Activated T-cell treated with anti-CD3 and anti-CD28 coated beads, Interleukin-2, amount 50 U/mL, for 48 hours (primary cell): ENCODE measurements around the gene PURB.
"Not testable (repeated sequence)": the region's sequence is repeated elsewhere in the genome, so short reads cannot be mapped to it uniquely, and the experiment has no call there.

Source experiments
- DNase-seq, 2 experiments: peaks; one replicate each; pipeline ENCODE4 v3.0.0-alpha.2; 2020

The PURB gene

GRCh38 chr7:44849885-44850544 lies 35.3 kb downstream of the PURB start:
- no peak for DNase-seq

GRCh38 chr7:44849259-44849884 lies 36.0 kb downstream of the PURB start:
- no peak for DNase-seq

- peak; percentile 100 for DNase-seq
Measured at GRCh38 chr7:44847920-44848634, 37.3 kb downstream of the PURB start, which contains the start of gene H2AZ2. H2AZ2 (minus strand) TSS chr7:44848087; CDS start chr7:44847971, 116 bp downstream.

GRCh38 chr7:44847509-44847919 lies 37.8 kb downstream of the PURB start:
- peak; percentile 88 to 91 for DNase-seq

- no peak for DNase-seq
Measured at GRCh38 chr7:44846816-44847508, 38.4 kb downstream of the PURB start.

GRCh38 chr7:44846390-44846789 lies 38.9 kb downstream of the PURB start:
- DNase-seq, result not testable (repeated sequence)

- DNase-seq, result no peak
Measured at GRCh38 chr7:44845451-44845850, 39.9 kb downstream of the PURB start.

GRCh38 chr7:44843440-44843839 lies 41.9 kb downstream of the PURB start:
- not testable (repeated sequence) for DNase-seq

- DNase-seq, result not testable (repeated sequence)
Measured at GRCh38 chr7:44842675-44843074, 42.7 kb downstream of the PURB start.

- no peak for DNase-seq
Measured at GRCh38 chr7:44838751-44839150, 46.6 kb downstream of the PURB start.

- peak in 1 of 2 experiments; percentile 5 for DNase-seq
Measured at GRCh38 chr7:44827567-44827966, 57.8 kb downstream of the PURB start.
